Measurements from ENCODE around the gene CYYR1. TPM values are rescaled to one million over a fixed set of nuclear protein-coding genes. Genes with fewer than 3 reads are reported as not detected.

The CYYR1 gene
- total and polyA plus RNA-seq, 4 donors: 1.9 to 3.4 (median 2.2) TPM

DNA sequence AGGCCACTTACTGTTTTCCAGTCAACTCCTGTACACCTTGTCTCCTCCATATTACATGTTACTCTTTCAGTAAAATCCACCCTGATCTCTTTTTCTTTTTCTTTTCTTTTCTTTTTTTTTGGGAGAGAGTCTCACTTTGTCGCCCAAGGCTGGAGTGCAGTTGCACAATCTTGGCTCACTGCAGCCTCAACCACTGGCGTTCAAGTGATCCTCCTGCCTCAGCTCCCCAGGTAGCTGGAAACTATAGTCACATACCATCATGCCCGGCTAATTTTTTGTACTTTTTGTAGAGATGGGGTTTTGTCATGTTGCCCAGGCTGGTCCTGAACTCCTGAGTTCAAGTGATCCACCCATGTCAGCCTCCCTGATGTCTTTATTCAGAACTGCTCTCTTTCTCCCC lies 57.8 kb downstream of the CYYR1 start (continued):
- TF ChIP-seq, protein P1, sequence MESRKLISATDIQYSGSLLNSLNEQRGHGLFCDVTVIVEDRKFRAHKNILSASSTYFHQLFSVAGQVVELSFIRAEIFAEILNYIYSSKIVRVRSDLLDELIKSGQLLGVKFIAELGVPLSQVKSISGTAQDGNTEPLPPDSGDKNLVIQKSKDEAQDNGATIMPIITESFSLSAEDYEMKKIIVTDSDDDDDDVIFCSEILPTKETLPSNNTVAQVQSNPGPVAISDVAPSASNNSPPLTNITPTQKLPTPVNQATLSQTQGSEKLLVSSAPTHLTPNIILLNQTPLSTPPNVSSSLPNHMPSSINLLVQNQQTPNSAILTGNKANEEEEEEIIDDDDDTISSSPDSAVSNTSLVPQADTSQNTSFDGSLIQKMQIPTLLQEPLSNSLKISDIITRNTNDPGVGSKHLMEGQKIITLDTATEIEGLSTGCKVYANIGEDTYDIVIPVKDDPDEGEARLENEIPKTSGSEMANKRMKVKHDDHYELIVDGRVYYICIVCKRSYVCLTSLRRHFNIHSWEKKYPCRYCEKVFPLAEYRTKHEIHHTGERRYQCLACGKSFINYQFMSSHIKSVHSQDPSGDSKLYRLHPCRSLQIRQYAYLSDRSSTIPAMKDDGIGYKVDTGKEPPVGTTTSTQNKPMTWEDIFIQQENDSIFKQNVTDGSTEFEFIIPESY (IDR thresholded peaks at IDR 0.05): no peak
- TF ChIP-seq, protein P2, sequence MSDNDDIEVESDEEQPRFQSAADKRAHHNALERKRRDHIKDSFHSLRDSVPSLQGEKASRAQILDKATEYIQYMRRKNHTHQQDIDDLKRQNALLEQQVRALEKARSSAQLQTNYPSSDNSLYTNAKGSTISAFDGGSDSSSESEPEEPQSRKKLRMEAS (IDR thresholded peaks at IDR 0.05): no peak
- TF ChIP-seq FOXA2 (IDR thresholded peaks at IDR 0.05) (no peak), FOXA1 (IDR thresholded peaks at IDR 0.05) (no peak), JUND (IDR thresholded peaks at IDR 0.05) (no peak), RAD21 (IDR thresholded peaks at IDR 0.05) (no peak), HNF4G (IDR thresholded peaks at IDR 0.05) (no peak), TAF1 (conservative IDR thresholded peaks at IDR 0.05) (no peak)

DNA sequence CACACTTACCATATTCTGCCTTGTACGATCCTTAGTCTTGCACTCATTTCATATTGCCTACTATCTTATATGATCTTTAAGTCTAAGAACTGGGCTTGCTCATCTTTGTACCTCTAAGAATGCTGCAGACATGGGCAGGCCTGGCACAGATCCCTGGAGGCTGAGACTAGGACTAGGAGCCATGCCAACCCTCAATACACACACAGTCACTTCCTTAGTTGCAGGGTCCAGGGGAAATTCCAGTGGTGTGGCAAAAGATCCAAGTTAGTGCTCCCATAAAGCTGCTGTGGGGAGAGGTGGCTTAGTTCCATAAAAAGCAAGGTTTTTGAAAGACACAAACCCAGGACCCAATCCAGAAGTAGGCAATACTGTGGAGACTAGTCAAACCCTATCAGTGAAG lies 59.9 kb downstream of the CYYR1 start:
- peaks cover 0 to 4% (median 0%) of the 10 kb centered on the region in 4 donors for H3K9me3 ChIP-seq (ENCODE audit: control insufficient read depth in 4 of 4, low read length in 3 of 4)
- H3K4me1 ChIP-seq (ENCODE audit: control insufficient read depth in 4 of 4, insufficient read depth in 4 of 4, low read length in 3 of 4): no peaks in the 10 kb centered on the region
- H3K9ac ChIP-seq (ENCODE audit: low read depth in 1 of 2, low read length in 2 of 2): no peak overlapping the region
- TF ChIP-seq RAD21 (IDR thresholded peaks at IDR 0.05): no peak
- TF ChIP-seq HNF4G (IDR thresholded peaks at IDR 0.05): no peak
- TF ChIP-seq, protein P2 (IDR thresholded peaks at IDR 0.05): no peak
- no peak for TF ChIP-seq HNF4A (conservative IDR thresholded peaks at IDR 0.05)
- TF ChIP-seq, protein P3, sequence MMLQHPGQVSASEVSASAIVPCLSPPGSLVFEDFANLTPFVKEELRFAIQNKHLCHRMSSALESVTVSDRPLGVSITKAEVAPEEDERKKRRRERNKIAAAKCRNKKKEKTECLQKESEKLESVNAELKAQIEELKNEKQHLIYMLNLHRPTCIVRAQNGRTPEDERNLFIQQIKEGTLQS (IDR thresholded peaks at IDR 0.05): no peak
- no peak for TF ChIP-seq SP1 (IDR thresholded peaks at IDR 0.05)
- no peak for TF ChIP-seq RXRA (IDR thresholded peaks at IDR 0.05)
- TF ChIP-seq, protein P4, sequence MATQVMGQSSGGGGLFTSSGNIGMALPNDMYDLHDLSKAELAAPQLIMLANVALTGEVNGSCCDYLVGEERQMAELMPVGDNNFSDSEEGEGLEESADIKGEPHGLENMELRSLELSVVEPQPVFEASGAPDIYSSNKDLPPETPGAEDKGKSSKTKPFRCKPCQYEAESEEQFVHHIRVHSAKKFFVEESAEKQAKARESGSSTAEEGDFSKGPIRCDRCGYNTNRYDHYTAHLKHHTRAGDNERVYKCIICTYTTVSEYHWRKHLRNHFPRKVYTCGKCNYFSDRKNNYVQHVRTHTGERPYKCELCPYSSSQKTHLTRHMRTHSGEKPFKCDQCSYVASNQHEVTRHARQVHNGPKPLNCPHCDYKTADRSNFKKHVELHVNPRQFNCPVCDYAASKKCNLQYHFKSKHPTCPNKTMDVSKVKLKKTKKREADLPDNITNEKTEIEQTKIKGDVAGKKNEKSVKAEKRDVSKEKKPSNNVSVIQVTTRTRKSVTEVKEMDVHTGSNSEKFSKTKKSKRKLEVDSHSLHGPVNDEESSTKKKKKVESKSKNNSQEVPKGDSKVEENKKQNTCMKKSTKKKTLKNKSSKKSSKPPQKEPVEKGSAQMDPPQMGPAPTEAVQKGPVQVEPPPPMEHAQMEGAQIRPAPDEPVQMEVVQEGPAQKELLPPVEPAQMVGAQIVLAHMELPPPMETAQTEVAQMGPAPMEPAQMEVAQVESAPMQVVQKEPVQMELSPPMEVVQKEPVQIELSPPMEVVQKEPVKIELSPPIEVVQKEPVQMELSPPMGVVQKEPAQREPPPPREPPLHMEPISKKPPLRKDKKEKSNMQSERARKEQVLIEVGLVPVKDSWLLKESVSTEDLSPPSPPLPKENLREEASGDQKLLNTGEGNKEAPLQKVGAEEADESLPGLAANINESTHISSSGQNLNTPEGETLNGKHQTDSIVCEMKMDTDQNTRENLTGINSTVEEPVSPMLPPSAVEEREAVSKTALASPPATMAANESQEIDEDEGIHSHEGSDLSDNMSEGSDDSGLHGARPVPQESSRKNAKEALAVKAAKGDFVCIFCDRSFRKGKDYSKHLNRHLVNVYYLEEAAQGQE (IDR thresholded peaks at IDR 0.05): no peak
- no peak for TF ChIP-seq JUND (IDR thresholded peaks at IDR 0.05)
- no peak for TF ChIP-seq EGR1 (IDR thresholded peaks at IDR 0.05; ENCODE audit: low read depth in 2 of 2)
- TF ChIP-seq YY1 (IDR thresholded peaks at IDR 0.05): no peak
- WGBS: 82% methylated on average over 1 of the region's 1 CpG
- H3K27me3 ChIP-seq (ENCODE audit: control insufficient read depth in 4 of 4, insufficient read depth in 4 of 4, low read length in 3 of 4): no peaks in the 10 kb centered on the region
- H3K4me3 ChIP-seq (ENCODE audit: low read depth in 1 of 3, low read length in 3 of 3): no peak overlapping the region
- H3K36me3 ChIP-seq (ENCODE audit: control insufficient read depth in 4 of 4, insufficient read depth in 3 of 4, low read depth in 1 of 4, low read length in 3 of 4): no peaks in the 10 kb centered on the region
- no peak for DNase-seq (ENCODE audit: low spot score)
- no peak overlapping the region for H3K27ac ChIP-seq (ENCODE audit: low read depth in 1 of 2, low read length in 2 of 2)

DNA sequence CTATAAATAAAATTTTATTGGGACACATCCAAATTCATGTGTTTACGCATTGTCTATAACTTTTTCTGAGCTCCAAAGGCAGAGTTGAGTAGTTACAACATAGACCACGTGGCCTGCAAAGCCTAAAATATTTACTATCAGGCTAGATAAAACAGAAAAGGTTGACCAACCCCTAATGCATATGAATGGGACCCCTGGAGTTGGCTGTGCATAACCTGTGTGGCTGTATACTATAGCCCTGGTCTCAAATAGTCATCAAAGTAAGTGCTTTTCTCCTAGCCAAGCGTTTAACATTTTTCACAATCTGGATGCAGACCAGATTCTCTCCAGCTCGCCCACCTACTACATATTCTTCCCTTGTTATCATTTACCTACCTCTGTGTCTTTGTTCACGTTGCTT lies 60.4 kb downstream of the CYYR1 start:
- no peak for DNase-seq (ENCODE audit: low spot score)
- no peaks in the 10 kb centered on the region for H3K36me3 ChIP-seq (ENCODE audit: control insufficient read depth in 4 of 4, insufficient read depth in 3 of 4, low read depth in 1 of 4, low read length in 3 of 4)
- H3K27ac ChIP-seq (ENCODE audit: low read depth in 1 of 2, low read length in 2 of 2): no peak overlapping the region
- TF ChIP-seq SP1 (IDR thresholded peaks at IDR 0.05) (no peak), HNF4G (IDR thresholded peaks at IDR 0.05) (no peak), HNF4A (conservative IDR thresholded peaks at IDR 0.05) (no peak), TAF1 (conservative IDR thresholded peaks at IDR 0.05) (no peak), FOXA1 (IDR thresholded peaks at IDR 0.05) (no peak), RXRA (IDR thresholded peaks at IDR 0.05) (no peak), YY1 (IDR thresholded peaks at IDR 0.05) (no peak), EGR1 (IDR thresholded peaks at IDR 0.05; ENCODE audit: low read depth in 2 of 2) (no peak), GABPA (IDR thresholded peaks at IDR 0.05 in 1 of 2, conservative IDR thresholded peaks at IDR 0.05 in 1 of 2) (no peak)
- TF ChIP-seq, protein P3 (IDR thresholded peaks at IDR 0.05): no peak
- TF ChIP-seq, protein P4 (IDR thresholded peaks at IDR 0.05): no peak
- TF ChIP-seq, protein P1 (IDR thresholded peaks at IDR 0.05): no peak
- 65% methylated on average over 5 of the region's 5 CpGs for WGBS
- no peak overlapping the region for H3K9ac ChIP-seq (ENCODE audit: low read depth in 1 of 2, low read length in 2 of 2)
- no peak overlapping the region for H3K4me3 ChIP-seq (ENCODE audit: low read depth in 1 of 3, low read length in 3 of 3)
- H3K9me3 ChIP-seq (ENCODE audit: control insufficient read depth in 4 of 4, low read length in 3 of 4): peaks cover 0 to under 1% (median 0%) of the 10 kb centered on the region in 4 donors
- no peaks in the 10 kb centered on the region for H3K4me1 ChIP-seq (ENCODE audit: control insufficient read depth in 4 of 4, insufficient read depth in 4 of 4, low read length in 3 of 4)
- H3K27me3 ChIP-seq (ENCODE audit: control insufficient read depth in 4 of 4, insufficient read depth in 4 of 4, low read length in 3 of 4): no peaks in the 10 kb centered on the region

All from liver (tissue), 9 donors.